HepG2 (cell line): ENCODE measurements around the gene ZBTB32. TPM values are rescaled to one million over a fixed set of nuclear protein-coding genes. Genes with fewer than 3 reads are reported as not detected.

Experiments
- AHR ChIP-seq: IDR thresholded peaks from 2 replicates; pipeline ENCODE4 v1.6.1; 2018; ENCODE audit warnings: missing genetic modification reagents, missing compliant biosample characterization
- ASH2L ChIP-seq: fragments of 300-600, 200-600 bp; sonication (generic); IDR thresholded peaks from 2 replicates; pipeline ENCODE4 v1.7.0; 2017; ENCODE audit warnings: low read depth, mild to moderate bottlenecking, moderate library complexity, mixed read lengths, low read length; ENCODE audit not compliant: insufficient read length
- ATRX ChIP-seq: sonication (generic); formaldehyde crosslinking; IDR thresholded peaks from 2 replicates; pipeline ENCODE4 v1.4.0; 2020; ENCODE audit warnings: missing genetic modification reagents, borderline replicate concordance
- ETV6 ChIP-seq: sonication (generic); formaldehyde crosslinking; conservative IDR thresholded peaks from 2 replicates; pipeline ENCODE4 v1.4.0; 2020; ENCODE audit warnings: missing genetic modification reagents
- FOSL1 ChIP-seq: sonication (generic); formaldehyde crosslinking; IDR thresholded peaks from 2 replicates; pipeline ENCODE4 v1.9.0; 2021; ENCODE audit warnings: missing genetic modification reagents, borderline replicate concordance
- FOXJ3 ChIP-seq: sonication (generic); formaldehyde crosslinking; IDR thresholded peaks from 2 replicates; pipeline ENCODE4 v1.4.0; 2020; ENCODE audit warnings: missing genetic modification reagents, mild to moderate bottlenecking, borderline replicate concordance
- MAFF ChIP-seq: IDR thresholded peaks from 2 replicates; pipeline ENCODE4 v1.6.1; 2011; ENCODE audit warnings: low read depth, low read length, improper control_type of control experiment
- MTA1 ChIP-seq: sonication (generic); formaldehyde crosslinking; IDR thresholded peaks from 2 replicates; pipeline ENCODE4 v1.4.0; 2020; ENCODE audit warnings: missing genetic modification reagents, mild to moderate bottlenecking, borderline replicate concordance
- RFXAP ChIP-seq: sonication (generic); formaldehyde crosslinking; IDR thresholded peaks from 2 replicates; pipeline ENCODE4 v1.4.0; 2020; ENCODE audit warnings: missing genetic modification reagents, borderline replicate concordance
- SMARCC2 ChIP-seq: fragments of 450-650 bp; IDR thresholded peaks from 2 replicates; pipeline ENCODE4 v1.6.1; 2017; ENCODE audit warnings: antibody characterized with exemption, mild to moderate bottlenecking
- SMC3 ChIP-seq: IDR thresholded peaks from 2 replicates; pipeline ENCODE4 v1.6.1; 2011; ENCODE audit warnings: low read length, improper control_type of control experiment
- SPEN ChIP-seq: sonication (generic); formaldehyde crosslinking; IDR thresholded peaks from 2 replicates; pipeline ENCODE4 v1.5.1; 2020; ENCODE audit warnings: low read depth, mild to moderate bottlenecking, missing genetic modification reagents
- STAT5B ChIP-seq: sonication (generic); formaldehyde crosslinking; IDR thresholded peaks from 2 replicates; pipeline ENCODE4 v1.4.0; 2020; ENCODE audit warnings: missing genetic modification reagents
- YEATS4 ChIP-seq: sonication (generic); formaldehyde crosslinking; IDR thresholded peaks from 2 replicates; pipeline ENCODE4 v1.4.0; 2020; ENCODE audit warnings: missing genetic modification reagents, borderline replicate concordance
- ZFX ChIP-seq: sonication (generic); formaldehyde crosslinking; IDR thresholded peaks from 2 replicates; pipeline ENCODE4 v1.4.0; 2020; ENCODE audit warnings: mild to moderate bottlenecking, low read depth, missing genetic modification reagents, moderate library complexity
- ZKSCAN1 ChIP-seq: fragments of 150-350 bp; IDR thresholded peaks from 2 replicates; pipeline ENCODE4 v1.6.1; 2014; ENCODE audit warnings: low read length
- ZNF10 ChIP-seq: sonication (generic); formaldehyde crosslinking; IDR thresholded peaks from 2 replicates; pipeline ENCODE4 v1.4.0; 2020; ENCODE audit warnings: mild to moderate bottlenecking, low read depth, missing genetic modification reagents, borderline replicate concordance
- ZNF382 ChIP-seq: sonication (generic); formaldehyde crosslinking; IDR thresholded peaks from 2 replicates; pipeline ENCODE4 v1.5.0; 2020; ENCODE audit warnings: missing genetic modification reagents, mild to moderate bottlenecking, borderline replicate concordance
- ZNF747 ChIP-seq: sonication (generic); formaldehyde crosslinking; IDR thresholded peaks from 2 replicates; pipeline ENCODE4 v1.8.1; 2023; ENCODE audit warnings: missing genetic modification reagents, mild to moderate bottlenecking, borderline replicate concordance
- polyA plus RNA-seq, 8 experiments: library from polyadenylated mRNA; depleted of rRNA in 3 of 8; stranded (reverse) in 7 of 8; unstranded in 1 of 8; fragments of >200 nt; fragmentation: Illumina TruSeq in 4 of 8; extraction: Trizol in 4 of 8; gene quantifications; 2 replicates each; pipeline versions ENCODE4 v1.2.1 to v1.2.3, GENCODE V29; 2011 to 2016; ENCODE audit warnings: low read depth in 4 of 8, missing spikeins in 1 of 8, mixed read lengths in 1 of 8; ENCODE audit not compliant: insufficient read depth in 1 of 8
- total RNA-seq, 5 experiments: library from RNA; depleted of rRNA; stranded (reverse); fragments of >200 nt; fragmentation: Illumina TruSeq; extraction: Trizol; gene quantifications; 2 replicates each; pipeline ENCODE4 v1.2.3, GENCODE V29; 2016; ENCODE audit warnings: low read depth in 1 of 5
- TF ChIP-seq, protein P1 (sequence below): sonication (generic); formaldehyde crosslinking; IDR thresholded peaks from 2 replicates; pipeline ENCODE4 v1.4.0; 2020; ENCODE audit warnings: missing genetic modification reagents, borderline replicate concordance
- TF ChIP-seq, protein P2 (sequence below): sonication (generic); formaldehyde crosslinking; IDR thresholded peaks from 2 replicates; pipeline ENCODE4 v1.8.0; 2022; ENCODE audit warnings: mild to moderate bottlenecking, missing genetic modification reagents, moderate library complexity
- TF ChIP-seq, protein P3 (sequence below): sonication (generic); formaldehyde crosslinking; IDR thresholded peaks from 2 replicates; pipeline ENCODE4 v1.4.0; 2020; ENCODE audit warnings: low read depth, missing genetic modification reagents

Gene ZBTB32
- total and polyA plus RNA-seq, 2 of the 13 experiments (the other 11 are each of a cell fraction or from before 2014, with no cell fraction given) = not detected

DNA sequence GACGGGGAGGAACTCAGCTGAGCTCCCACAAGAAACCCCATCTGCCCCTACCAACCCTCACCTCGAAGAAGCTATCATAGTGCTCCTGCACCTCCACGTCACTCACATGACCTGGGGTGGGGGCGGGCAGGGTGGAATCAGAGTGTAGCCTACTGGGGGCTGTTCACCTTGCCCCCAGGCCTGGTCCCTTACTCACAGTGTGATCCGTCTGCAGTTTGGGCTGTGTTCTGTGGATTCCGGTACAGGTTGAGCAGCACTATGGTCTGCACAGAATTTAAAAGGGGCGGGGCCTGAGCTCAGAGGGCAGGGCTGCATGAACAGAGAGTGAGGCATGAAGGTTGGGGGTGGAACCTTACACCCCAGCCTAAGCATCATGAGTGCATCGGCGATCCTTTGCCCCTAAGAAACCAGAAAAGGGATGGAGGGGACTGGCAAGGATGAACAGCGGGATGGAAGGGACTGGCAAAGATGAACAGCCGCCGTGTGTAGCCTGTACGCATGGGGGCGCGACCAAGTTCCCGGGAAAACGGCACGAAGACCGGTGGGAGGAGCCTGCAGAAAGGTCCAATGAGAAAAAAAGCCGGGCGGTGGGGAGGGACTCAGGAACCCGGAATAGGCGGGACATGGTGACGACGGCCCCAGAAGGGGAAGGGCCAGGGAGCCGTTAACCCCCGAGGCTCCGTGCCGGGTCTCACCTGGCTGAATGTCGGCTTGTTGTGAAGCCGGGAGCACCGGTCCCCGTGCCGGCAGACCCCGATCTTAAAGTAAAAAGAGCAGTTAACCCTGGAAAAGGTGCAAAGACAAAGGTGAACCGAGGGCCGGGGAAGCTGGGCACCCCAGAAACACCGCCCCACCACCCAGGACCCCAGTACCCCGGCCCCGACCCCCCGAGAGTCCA is 40.3 kb downstream of the ZBTB32 start (continued):
- no peak for TF ChIP-seq ZNF747 (CRISPR knock-in tag)
- TF ChIP-seq, protein P1, sequence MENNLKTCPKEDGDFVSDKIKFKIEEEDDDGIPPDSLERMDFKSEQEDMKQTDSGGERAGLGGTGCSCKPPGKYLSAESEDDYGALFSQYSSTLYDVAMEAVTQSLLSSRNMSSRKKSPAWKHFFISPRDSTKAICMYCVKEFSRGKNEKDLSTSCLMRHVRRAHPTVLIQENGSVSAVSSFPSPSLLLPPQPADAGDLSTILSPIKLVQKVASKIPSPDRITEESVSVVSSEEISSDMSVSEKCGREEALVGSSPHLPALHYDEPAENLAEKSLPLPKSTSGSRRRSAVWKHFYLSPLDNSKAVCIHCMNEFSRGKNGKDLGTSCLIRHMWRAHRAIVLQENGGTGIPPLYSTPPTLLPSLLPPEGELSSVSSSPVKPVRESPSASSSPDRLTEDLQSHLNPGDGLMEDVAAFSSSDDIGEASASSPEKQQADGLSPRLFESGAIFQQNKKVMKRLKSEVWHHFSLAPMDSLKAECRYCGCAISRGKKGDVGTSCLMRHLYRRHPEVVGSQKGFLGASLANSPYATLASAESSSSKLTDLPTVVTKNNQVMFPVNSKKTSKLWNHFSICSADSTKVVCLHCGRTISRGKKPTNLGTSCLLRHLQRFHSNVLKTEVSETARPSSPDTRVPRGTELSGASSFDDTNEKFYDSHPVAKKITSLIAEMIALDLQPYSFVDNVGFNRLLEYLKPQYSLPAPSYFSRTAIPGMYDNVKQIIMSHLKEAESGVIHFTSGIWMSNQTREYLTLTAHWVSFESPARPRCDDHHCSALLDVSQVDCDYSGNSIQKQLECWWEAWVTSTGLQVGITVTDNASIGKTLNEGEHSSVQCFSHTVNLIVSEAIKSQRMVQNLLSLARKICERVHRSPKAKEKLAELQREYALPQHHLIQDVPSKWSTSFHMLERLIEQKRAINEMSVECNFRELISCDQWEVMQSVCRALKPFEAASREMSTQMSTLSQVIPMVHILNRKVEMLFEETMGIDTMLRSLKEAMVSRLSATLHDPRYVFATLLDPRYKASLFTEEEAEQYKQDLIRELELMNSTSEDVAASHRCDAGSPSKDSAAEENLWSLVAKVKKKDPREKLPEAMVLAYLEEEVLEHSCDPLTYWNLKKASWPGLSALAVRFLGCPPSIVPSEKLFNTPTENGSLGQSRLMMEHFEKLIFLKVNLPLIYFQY (CRISPR knock-in tag) = no peak
- no peak for TF ChIP-seq ATRX
- no peak for TF ChIP-seq STAT5B
- TF ChIP-seq AHR (CRISPR knock-in tag) = no peak
- TF ChIP-seq MTA1 = no peak
- TF ChIP-seq, protein P2, sequence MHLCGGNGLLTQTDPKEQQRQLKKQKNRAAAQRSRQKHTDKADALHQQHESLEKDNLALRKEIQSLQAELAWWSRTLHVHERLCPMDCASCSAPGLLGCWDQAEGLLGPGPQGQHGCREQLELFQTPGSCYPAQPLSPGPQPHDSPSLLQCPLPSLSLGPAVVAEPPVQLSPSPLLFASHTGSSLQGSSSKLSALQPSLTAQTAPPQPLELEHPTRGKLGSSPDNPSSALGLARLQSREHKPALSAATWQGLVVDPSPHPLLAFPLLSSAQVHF (CRISPR knock-in tag) = 0 out of 2 replicates have a peak, but pooled peaks have one; percentile 48
- TF ChIP-seq ZFX (CRISPR knock-in tag) = no peak
- no peak for TF ChIP-seq ZNF10 (CRISPR knock-in tag)
- TF ChIP-seq SPEN (CRISPR knock-in tag) = no peak
- TF ChIP-seq, protein P3, sequence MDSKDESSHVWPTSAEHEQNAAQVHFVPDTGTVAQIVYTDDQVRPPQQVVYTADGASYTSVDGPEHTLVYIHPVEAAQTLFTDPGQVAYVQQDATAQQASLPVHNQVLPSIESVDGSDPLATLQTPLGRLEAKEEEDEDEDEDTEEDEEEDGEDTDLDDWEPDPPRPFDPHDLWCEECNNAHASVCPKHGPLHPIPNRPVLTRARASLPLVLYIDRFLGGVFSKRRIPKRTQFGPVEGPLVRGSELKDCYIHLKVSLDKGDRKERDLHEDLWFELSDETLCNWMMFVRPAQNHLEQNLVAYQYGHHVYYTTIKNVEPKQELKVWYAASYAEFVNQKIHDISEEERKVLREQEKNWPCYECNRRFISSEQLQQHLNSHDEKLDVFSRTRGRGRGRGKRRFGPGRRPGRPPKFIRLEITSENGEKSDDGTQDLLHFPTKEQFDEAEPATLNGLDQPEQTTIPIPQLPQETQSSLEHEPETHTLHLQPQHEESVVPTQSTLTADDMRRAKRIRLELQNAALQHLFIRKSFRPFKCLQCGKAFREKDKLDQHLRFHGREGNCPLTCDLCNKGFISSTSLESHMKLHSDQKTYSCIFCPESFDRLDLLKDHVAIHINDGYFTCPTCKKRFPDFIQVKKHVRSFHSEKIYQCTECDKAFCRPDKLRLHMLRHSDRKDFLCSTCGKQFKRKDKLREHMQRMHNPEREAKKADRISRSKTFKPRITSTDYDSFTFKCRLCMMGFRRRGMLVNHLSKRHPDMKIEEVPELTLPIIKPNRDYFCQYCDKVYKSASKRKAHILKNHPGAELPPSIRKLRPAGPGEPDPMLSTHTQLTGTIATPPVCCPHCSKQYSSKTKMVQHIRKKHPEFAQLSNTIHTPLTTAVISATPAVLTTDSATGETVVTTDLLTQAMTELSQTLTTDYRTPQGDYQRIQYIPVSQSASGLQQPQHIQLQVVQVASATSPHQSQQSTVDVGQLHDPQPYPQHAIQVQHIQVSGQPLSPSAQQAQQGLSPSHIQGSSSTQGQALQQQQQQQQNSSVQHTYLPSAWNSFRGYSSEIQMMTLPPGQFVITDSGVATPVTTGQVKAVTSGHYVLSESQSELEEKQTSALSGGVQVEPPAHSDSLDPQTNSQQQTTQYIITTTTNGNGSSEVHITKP (CRISPR knock-in tag) = no peak
- no peak for TF ChIP-seq SMARCC2
- peak; percentile 34; the same call in 1 of the 2 replicates for TF ChIP-seq YEATS4 (CRISPR knock-in tag)
- TF ChIP-seq FOSL1 (CRISPR knock-in tag) = no peak
- no peak for TF ChIP-seq ZKSCAN1
- no peak for TF ChIP-seq ETV6 (CRISPR knock-in tag)
- TF ChIP-seq SMC3 = no peak; the same call in 1 of the 2 replicates
- TF ChIP-seq RFXAP = peak; percentile 58; the same call in 1 of the 2 replicates
- no peak for TF ChIP-seq FOXJ3
- TF ChIP-seq ZNF382 (CRISPR knock-in tag) = no peak
- TF ChIP-seq ASH2L = peak; percentile 97
- no peak for TF ChIP-seq MAFF
